Tibial artery (tissue), 4 donors: Measurements from ENCODE around the gene EML6.

ENCODE experiments used
- DNase-seq, 2 donors: peaks; one replicate each; pipeline ENCODE4 v3.0.0-alpha.2; 2019
- H3K27ac ChIP-seq, 2 donors: fragments of 200-600 bp; sonication (generic) in 1 of 2; 1 replicate in 1 of 2; 2 replicates in 1 of 2; pipeline ENCODE4 v1.5.1; 2018 to 2019; ENCODE audit warnings: mild to moderate bottlenecking in 1 of 2
- H3K27me3 ChIP-seq, 2 donors: fragments of 200-600 bp; sonication (generic) in 1 of 2; one replicate each; pipeline versions ENCODE4 v1.5.1 to v1.6.0; 2016 to 2019
- H3K36me3 ChIP-seq, 3 donors: fragments of 200-600 bp; sonication (generic) in 2 of 3; one replicate each; pipeline ENCODE4 v1.5.1; 2016 to 2019; ENCODE audit warnings: mild to moderate bottlenecking in 2 of 3
- H3K4me1 ChIP-seq, 4 donors: fragments of 200-600 bp; sonication (generic) in 2 of 4; 1 replicate in 3 of 4; 2 replicates in 1 of 4; pipeline ENCODE4 v1.5.1; 2016 to 2019
- H3K4me3 ChIP-seq, 2 donors: fragments of 200-600 bp; sonication (generic) in 1 of 2; 1 replicate in 1 of 2; 2 replicates in 1 of 2; pipeline ENCODE4 v1.5.1; 2018 to 2019; ENCODE audit warnings: mild to moderate bottlenecking in 2 of 2
- H3K9me3 ChIP-seq, 3 donors: fragments of 200-600 bp; sonication (generic) in 1 of 3; one replicate each; pipeline ENCODE4 v1.5.1; 2016 to 2019
- intact Hi-C: fragments of 100-400 bp; cut with DNase I; formaldehyde crosslinking; loops from one replicate; pipeline ENCODE4 v1.15.0; 2023; ENCODE audit warnings: low total_unique reads
- TF ChIP-seq, protein P1 (sequence below), 2 experiments: fragments of 200-600 bp in 1 of 2; fragments of 450-650 bp in 1 of 2; IDR thresholded peaks; one replicate each; pipeline ENCODE4 v1.5.1; 2017 to 2019; ENCODE audit warnings: antibody characterized with exemption in 2 of 2, mild to moderate bottlenecking in 1 of 2, moderate library complexity in 1 of 2

The EML6 gene

GRCh38 chr2:54876764-54877163, 153.3 kb downstream of the EML6 start:
- no peaks in the 10 kb centered on the region for H3K4me1 ChIP-seq
- DNase-seq = no peak
- H3K36me3 ChIP-seq = no peaks in the 10 kb centered on the region
- H3K9me3 ChIP-seq = no peaks in the 10 kb centered on the region
- no peak overlapping the region for H3K4me3 ChIP-seq
- H3K27me3 ChIP-seq = no peaks in the 10 kb centered on the region
- intact Hi-C loops = no loop called here
- H3K27ac ChIP-seq = no peak overlapping the region
- TF ChIP-seq, protein P1, sequence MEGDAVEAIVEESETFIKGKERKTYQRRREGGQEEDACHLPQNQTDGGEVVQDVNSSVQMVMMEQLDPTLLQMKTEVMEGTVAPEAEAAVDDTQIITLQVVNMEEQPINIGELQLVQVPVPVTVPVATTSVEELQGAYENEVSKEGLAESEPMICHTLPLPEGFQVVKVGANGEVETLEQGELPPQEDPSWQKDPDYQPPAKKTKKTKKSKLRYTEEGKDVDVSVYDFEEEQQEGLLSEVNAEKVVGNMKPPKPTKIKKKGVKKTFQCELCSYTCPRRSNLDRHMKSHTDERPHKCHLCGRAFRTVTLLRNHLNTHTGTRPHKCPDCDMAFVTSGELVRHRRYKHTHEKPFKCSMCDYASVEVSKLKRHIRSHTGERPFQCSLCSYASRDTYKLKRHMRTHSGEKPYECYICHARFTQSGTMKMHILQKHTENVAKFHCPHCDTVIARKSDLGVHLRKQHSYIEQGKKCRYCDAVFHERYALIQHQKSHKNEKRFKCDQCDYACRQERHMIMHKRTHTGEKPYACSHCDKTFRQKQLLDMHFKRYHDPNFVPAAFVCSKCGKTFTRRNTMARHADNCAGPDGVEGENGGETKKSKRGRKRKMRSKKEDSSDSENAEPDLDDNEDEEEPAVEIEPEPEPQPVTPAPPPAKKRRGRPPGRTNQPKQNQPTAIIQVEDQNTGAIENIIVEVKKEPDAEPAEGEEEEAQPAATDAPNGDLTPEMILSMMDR (IDR thresholded peaks at IDR 0.05) = no peak

GRCh38 chr2:54878182-54878581, 154.7 kb downstream of the EML6 start:
- Histone ChIP-seq H3K4me3 (no peak overlapping the region), H3K9me3 (no peaks in the 10 kb centered on the region), H3K4me1 (no peaks in the 10 kb centered on the region), H3K36me3 (no peaks in the 10 kb centered on the region), H3K27ac (no peak overlapping the region), H3K27me3 (no peaks in the 10 kb centered on the region)
- TF ChIP-seq, protein P1 (IDR thresholded peaks at IDR 0.05) = no peak
- DNase-seq = no peak
- intact Hi-C loops = no loop called here

DNA sequence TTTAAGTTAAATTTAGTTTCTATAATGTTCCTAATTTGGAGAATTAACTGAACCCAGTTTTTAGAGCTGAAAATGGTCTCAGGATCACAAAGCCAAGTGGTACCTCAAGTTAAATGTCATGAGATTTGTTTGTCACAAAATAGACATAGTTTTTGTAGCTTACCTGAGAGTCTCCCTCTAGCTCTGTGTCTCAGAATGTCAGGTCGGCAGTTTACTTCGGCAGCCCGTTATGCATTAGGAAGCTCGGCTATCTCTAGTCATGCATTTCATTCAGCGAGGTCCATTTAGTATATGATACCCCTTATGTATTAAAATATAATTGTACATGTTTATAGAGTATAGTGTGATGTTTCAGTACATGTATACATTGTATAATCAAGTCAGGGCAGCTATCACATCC, 155.6 kb downstream of the EML6 start:
- no peaks in the 10 kb centered on the region for H3K27me3 ChIP-seq
- no peak for DNase-seq
- H3K36me3 ChIP-seq = no peaks in the 10 kb centered on the region
- no peak overlapping the region for H3K27ac ChIP-seq
- no peaks in the 10 kb centered on the region for H3K9me3 ChIP-seq
- intact Hi-C loops = no loop called here
- H3K4me1 ChIP-seq = no peaks in the 10 kb centered on the region
- no peak overlapping the region for H3K4me3 ChIP-seq
- TF ChIP-seq, protein P1 (IDR thresholded peaks at IDR 0.05) = no peak

DNA sequence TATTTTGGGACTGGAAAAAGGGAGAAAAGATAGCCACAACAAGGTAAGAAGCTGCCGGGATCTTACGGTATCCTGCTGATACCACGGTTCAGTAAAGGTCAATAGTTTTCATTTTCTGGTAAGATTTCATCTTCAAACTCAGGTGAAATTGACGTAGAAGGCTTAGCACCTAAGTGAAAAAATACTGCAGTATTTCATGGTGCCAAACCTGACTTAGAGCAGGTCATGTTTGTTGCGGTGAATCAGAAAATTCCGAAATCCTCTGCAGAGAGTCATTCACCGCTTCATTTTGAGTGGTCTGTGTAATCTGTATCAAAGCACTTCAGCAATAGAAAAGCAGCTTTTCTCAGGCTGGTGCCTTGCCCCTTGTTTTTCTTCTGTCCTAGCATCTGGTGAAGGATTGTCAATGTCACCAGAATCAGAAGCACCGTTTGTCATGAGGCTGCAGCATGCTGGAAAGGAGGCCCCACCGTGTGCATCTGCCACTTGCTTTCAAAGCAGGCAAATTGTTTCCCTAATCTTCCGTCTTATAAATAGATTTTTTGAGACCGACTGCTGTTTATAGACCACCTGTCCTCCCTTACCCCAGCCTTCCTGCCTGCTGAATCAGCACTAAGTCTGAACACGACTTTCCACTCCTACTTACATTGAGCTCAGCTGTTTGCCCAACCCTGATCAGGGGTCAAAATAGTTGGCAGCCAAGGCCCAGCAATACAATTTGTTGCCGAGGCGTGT, 156.3 kb downstream of the EML6 start:
- H3K27ac ChIP-seq = no peak overlapping the region
- intact Hi-C loops = no loop called here
- TF ChIP-seq, protein P1 (IDR thresholded peaks at IDR 0.05) = no peak
- no peaks in the 10 kb centered on the region for H3K27me3 ChIP-seq
- no peaks in the 10 kb centered on the region for H3K36me3 ChIP-seq
- no peaks in the 10 kb centered on the region for H3K4me1 ChIP-seq
- H3K4me3 ChIP-seq = no peak overlapping the region
- H3K9me3 ChIP-seq = no peaks in the 10 kb centered on the region
- no peak for DNase-seq

- Histone ChIP-seq H3K27ac (no peak overlapping the region), H3K27me3 (no peaks in the 10 kb centered on the region), H3K4me1 (no peaks in the 10 kb centered on the region), H3K9me3 (no peaks in the 10 kb centered on the region), H3K4me3 (no peak overlapping the region), H3K36me3 (no peaks in the 10 kb centered on the region)
- TF ChIP-seq, protein P1 (IDR thresholded peaks at IDR 0.05) = no peak
- no peak for DNase-seq
- intact Hi-C loops = no loop called here
These were observed 157.0 kb downstream of the EML6 start for GRCh38 chr2:54880428-54880827.

DNA sequence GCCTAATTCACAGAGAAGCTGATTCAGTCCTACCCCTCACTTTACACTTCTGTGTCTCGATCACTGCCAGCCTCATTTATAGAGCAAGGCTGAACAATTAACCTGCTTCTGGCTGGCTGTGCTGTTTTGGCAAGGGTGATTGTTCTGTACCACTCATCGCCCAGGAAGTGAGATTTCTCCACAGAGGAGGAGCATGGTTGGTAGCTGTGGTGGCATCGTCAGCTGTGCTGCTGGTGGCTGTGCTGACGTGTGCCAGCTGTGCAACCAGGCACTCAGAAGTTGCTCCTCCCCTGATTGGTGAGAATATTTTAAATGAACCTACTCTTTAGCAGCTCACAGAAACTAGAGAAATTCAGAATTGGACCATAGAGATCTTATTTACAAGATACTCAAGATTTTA, 158.3 kb downstream of the EML6 start:
- H3K4me3 ChIP-seq = no peak overlapping the region
- H3K4me1 ChIP-seq = no peaks in the 10 kb centered on the region
- H3K36me3 ChIP-seq = no peaks in the 10 kb centered on the region
- H3K27ac ChIP-seq = no peak overlapping the region
- intact Hi-C loops = no loop called here
- DNase-seq = no peak
- no peaks in the 10 kb centered on the region for H3K27me3 ChIP-seq
- TF ChIP-seq, protein P1 (IDR thresholded peaks at IDR 0.05) = no peak
- H3K9me3 ChIP-seq = no peaks in the 10 kb centered on the region
